ENCODE measurements around the gene SLC25A51.

DNA sequence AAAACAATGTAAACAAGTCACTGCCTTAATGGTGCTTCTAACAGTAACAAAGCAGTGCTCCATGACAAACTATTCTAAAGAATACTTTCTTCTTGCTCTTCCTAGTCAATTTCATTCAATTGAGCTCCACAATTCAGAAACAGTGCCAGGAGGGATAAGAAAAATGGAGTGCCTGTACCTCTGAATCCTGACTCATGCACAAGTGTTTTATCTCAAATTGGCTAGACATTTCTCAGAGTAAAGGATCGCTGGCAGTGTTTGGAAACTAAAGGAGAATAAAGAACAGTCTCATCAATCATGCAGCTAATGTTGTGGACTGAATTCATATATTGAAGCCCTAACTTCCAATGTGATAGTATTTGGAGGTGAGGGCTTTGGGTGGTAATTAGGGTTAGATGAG, 27.6 kb downstream of the SLC25A51 start:
- TF ChIP-seq CTCF (IDR thresholded peaks at IDR 0.05; ENCODE audit: insufficient read depth, low read length, poor library complexity, severe bottlenecking) (no peak), EZH2phosphoT487 (conservative IDR thresholded peaks at IDR 0.05; ENCODE audit: low read length) (no peak)

Measured in SU-DHL-6 (cell line).